Measurements from ENCODE around the gene DNAJC11. TPM values are rescaled to one million over a fixed set of nuclear protein-coding genes. Genes with fewer than 3 reads are reported as not detected.

Gene DNAJC11
- total RNA-seq, 1 experiment from 2014 or later = 93.6 TPM

DNA sequence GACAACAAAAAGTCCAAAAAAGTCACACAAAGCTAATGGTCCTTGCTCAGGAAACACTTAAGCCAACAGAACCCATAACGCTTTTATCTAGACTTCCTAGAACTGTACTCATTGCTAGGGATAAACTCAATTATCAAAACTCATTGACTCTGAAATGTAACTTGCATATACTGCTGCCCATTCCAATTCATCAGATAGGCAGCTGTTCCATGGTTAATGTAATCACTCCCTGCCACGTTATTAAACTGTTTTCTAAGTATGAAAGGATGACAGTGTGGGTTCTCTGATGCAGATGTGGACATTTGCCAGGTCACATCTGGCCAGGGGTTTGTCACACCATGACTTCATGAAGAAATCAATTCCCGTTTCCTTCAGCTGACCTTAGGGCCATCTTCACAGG is 30.3 kb upstream of the DNAJC11 start:
- H3K4me3 ChIP-seq (ENCODE audit: low read depth in 2 of 2, low read length in 2 of 2) = no peak overlapping the region
- TF ChIP-seq, protein P1, sequence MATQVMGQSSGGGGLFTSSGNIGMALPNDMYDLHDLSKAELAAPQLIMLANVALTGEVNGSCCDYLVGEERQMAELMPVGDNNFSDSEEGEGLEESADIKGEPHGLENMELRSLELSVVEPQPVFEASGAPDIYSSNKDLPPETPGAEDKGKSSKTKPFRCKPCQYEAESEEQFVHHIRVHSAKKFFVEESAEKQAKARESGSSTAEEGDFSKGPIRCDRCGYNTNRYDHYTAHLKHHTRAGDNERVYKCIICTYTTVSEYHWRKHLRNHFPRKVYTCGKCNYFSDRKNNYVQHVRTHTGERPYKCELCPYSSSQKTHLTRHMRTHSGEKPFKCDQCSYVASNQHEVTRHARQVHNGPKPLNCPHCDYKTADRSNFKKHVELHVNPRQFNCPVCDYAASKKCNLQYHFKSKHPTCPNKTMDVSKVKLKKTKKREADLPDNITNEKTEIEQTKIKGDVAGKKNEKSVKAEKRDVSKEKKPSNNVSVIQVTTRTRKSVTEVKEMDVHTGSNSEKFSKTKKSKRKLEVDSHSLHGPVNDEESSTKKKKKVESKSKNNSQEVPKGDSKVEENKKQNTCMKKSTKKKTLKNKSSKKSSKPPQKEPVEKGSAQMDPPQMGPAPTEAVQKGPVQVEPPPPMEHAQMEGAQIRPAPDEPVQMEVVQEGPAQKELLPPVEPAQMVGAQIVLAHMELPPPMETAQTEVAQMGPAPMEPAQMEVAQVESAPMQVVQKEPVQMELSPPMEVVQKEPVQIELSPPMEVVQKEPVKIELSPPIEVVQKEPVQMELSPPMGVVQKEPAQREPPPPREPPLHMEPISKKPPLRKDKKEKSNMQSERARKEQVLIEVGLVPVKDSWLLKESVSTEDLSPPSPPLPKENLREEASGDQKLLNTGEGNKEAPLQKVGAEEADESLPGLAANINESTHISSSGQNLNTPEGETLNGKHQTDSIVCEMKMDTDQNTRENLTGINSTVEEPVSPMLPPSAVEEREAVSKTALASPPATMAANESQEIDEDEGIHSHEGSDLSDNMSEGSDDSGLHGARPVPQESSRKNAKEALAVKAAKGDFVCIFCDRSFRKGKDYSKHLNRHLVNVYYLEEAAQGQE (IDR thresholded peaks at IDR 0.05; ENCODE audit: insufficient read depth in 1 of 2, low read depth in 2 of 2, low read length in 1 of 2) = no peak
- TF ChIP-seq TCF7L2 (IDR thresholded peaks at IDR 0.05; ENCODE audit: low read depth, low read length) (no peak), POLR2AphosphoS5 (IDR thresholded peaks at IDR 0.05; ENCODE audit: low read depth, low read length) (no peak)
- ATAC-seq (no peak), DNase-seq (ENCODE audit: low read depth, low spot score) (no peak)
- no peaks in the 10 kb centered on the region for H3K4me1 ChIP-seq (ENCODE audit: control insufficient read depth, insufficient read depth, low read length)
- intact Hi-C loops (cut with micrococcal nuclease; ENCODE audit: unreplicated experiment) (no loop called here), in situ Hi-C loops (cut with HindIII; ENCODE audit: low pct_unique_long_range_greater_than_20kb, low sequenced_read_pairs) (no loop called here)
- ChIA-PET POLR2A (no interaction called here), CTCF (interaction anchor here (0.7 kb wide), 1 partner anchor 12 kb away, joined by 4 read pairs; no protein-coding TSS in a partner anchor)
- H3K9me3 ChIP-seq (ENCODE audit: control insufficient read depth, insufficient read depth, low read depth, low read length) = no peaks in the 10 kb centered on the region
- no TSS peak for BruUV-seq (replicated peaks)
- H3K27ac ChIP-seq (ENCODE audit: low read length) = no peak overlapping the region
- H3K36me3 ChIP-seq (ENCODE audit: control insufficient read depth, insufficient read depth, low read length) = no peaks in the 10 kb centered on the region
- no peaks in the 10 kb centered on the region for H3K27me3 ChIP-seq (ENCODE audit: control insufficient read depth, insufficient read depth, low read length)

DNA sequence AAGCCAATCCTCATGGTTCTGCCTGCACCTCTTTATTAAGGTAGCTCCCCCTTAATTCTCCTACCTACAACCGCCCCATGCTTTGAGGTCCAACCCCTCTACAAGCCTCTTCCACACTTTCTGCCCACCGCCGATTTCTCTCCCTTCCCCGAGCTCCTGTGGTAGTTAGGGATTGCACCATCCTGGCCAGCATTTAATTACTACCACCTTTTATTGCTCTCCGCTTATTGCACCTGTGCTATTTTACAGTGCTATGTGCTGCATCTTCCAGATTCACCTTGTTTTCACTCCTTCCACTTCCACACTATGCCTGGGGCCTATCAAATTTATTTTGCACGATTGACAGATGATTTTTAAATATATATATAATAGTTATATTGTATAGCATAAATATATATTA is 29.3 kb upstream of the DNAJC11 start:
- no peaks in the 10 kb centered on the region for H3K9me3 ChIP-seq (ENCODE audit: control insufficient read depth, insufficient read depth, low read depth, low read length)

More for the DNA sequence above, 29.3 kb upstream of the DNAJC11 start:
- Histone ChIP-seq H3K4me1 (ENCODE audit: control insufficient read depth, insufficient read depth, low read length) (no peaks in the 10 kb centered on the region), H3K36me3 (ENCODE audit: control insufficient read depth, insufficient read depth, low read length) (no peaks in the 10 kb centered on the region), H3K27me3 (ENCODE audit: control insufficient read depth, insufficient read depth, low read length) (no peaks in the 10 kb centered on the region), H3K27ac (ENCODE audit: low read length) (no peak overlapping the region), H3K4me3 (ENCODE audit: low read depth in 2 of 2, low read length in 2 of 2) (no peak overlapping the region)
- intact Hi-C loops (cut with micrococcal nuclease; ENCODE audit: unreplicated experiment) (no loop called here), in situ Hi-C loops (cut with HindIII; ENCODE audit: low pct_unique_long_range_greater_than_20kb, low sequenced_read_pairs) (no loop called here)
- ChIA-PET POLR2A (no interaction called here), CTCF (no interaction called here)
- TF ChIP-seq, protein P2, sequence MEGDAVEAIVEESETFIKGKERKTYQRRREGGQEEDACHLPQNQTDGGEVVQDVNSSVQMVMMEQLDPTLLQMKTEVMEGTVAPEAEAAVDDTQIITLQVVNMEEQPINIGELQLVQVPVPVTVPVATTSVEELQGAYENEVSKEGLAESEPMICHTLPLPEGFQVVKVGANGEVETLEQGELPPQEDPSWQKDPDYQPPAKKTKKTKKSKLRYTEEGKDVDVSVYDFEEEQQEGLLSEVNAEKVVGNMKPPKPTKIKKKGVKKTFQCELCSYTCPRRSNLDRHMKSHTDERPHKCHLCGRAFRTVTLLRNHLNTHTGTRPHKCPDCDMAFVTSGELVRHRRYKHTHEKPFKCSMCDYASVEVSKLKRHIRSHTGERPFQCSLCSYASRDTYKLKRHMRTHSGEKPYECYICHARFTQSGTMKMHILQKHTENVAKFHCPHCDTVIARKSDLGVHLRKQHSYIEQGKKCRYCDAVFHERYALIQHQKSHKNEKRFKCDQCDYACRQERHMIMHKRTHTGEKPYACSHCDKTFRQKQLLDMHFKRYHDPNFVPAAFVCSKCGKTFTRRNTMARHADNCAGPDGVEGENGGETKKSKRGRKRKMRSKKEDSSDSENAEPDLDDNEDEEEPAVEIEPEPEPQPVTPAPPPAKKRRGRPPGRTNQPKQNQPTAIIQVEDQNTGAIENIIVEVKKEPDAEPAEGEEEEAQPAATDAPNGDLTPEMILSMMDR (IDR thresholded peaks at IDR 0.05) = no peak
- TF ChIP-seq POLR2AphosphoS5 (IDR thresholded peaks at IDR 0.05; ENCODE audit: low read depth, low read length) (no peak), SIN3A (IDR thresholded peaks at IDR 0.05; ENCODE audit: borderline replicate concordance, insufficient read depth, low read depth, low read length) (no peak), TCF7L2 (IDR thresholded peaks at IDR 0.05; ENCODE audit: low read depth, low read length) (no peak)
- TF ChIP-seq, protein P1 (IDR thresholded peaks at IDR 0.05; ENCODE audit: insufficient read depth in 1 of 2, low read depth in 2 of 2, low read length in 1 of 2) = no peak
- no peak for ATAC-seq
- no TSS peak for BruUV-seq (replicated peaks)
- DNase-seq (ENCODE audit: low read depth, low spot score) = no peak

Measured in Panc1 (cell line).